HFF-Myc (cell line): ENCODE results near the gene XIAP.
"Not testable (repeated sequence)": the region's sequence is repeated elsewhere in the genome, so short reads cannot be mapped to it uniquely, and the experiment has no call there.

ENCODE experiments used
- DNase-seq: peaks from one replicate; pipeline ENCODE4 v3.0.0-alpha.2; 2011; ENCODE audit warnings: low read depth; ENCODE audit errors: extremely low read depth
- H3K4me3 ChIP-seq: replicated peaks from 2 replicates; pipeline ENCODE4 v1.5.1; 2011; ENCODE audit warnings: low read depth, mild to moderate bottlenecking, control low read depth, low read length
- CTCF ChIP-seq: IDR thresholded peaks from 2 replicates; pipeline ENCODE4 v1.5.1; 2012; ENCODE audit warnings: mild to moderate bottlenecking, low read depth, low read length, control low read depth; ENCODE audit errors: missing control alignments

Gene XIAP

GRCh38 chrX:123923211-123923610, 63.4 kb downstream of the XIAP start:
- no peak overlapping the region for H3K4me3 ChIP-seq
- TF ChIP-seq CTCF = no peak
- DNase-seq = no peak

- TF ChIP-seq CTCF = no peak
- DNase-seq = no peak
- no peak overlapping the region for H3K4me3 ChIP-seq
Observed at GRCh38 chrX:123924186-123924585, 64.3 kb downstream of the XIAP start.

- no peak for DNase-seq
- no peak for TF ChIP-seq CTCF
- no peak overlapping the region for H3K4me3 ChIP-seq
Observed at GRCh38 chrX:123927845-123928244, 68.0 kb downstream of the XIAP start.

DNA sequence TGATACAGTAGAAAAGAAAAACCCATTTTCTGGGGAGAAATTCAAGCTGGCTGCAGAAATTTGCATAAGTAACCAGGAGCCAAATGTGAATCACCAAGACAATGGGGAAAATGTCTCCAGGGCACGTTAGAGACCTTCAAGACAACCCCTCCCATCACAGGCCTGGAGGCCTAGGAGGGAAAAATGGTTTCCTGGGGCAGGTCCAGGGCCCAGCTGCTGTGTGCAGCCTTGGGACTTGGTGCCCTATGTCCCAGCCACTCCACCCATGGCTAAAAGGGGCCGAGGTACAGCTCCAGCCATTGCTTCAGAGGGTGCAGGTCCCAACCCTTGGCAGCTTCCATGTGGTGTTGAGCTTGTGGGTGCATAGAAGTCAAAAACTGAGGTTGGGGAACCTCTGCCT, 72.2 kb downstream of the XIAP start:
- DNase-seq, H3K4me3 ChIP-seq: not testable (repeated sequence)

GRCh38 chrX:123943074-123943473, 83.2 kb downstream of the XIAP start:
- no peak for DNase-seq
- TF ChIP-seq CTCF = no peak
- no peak overlapping the region for H3K4me3 ChIP-seq

- no peak for DNase-seq
- TF ChIP-seq CTCF = no peak
- no peak overlapping the region for H3K4me3 ChIP-seq
Observed at GRCh38 chrX:123943488-123943887, 83.6 kb downstream of the XIAP start.

DNA sequence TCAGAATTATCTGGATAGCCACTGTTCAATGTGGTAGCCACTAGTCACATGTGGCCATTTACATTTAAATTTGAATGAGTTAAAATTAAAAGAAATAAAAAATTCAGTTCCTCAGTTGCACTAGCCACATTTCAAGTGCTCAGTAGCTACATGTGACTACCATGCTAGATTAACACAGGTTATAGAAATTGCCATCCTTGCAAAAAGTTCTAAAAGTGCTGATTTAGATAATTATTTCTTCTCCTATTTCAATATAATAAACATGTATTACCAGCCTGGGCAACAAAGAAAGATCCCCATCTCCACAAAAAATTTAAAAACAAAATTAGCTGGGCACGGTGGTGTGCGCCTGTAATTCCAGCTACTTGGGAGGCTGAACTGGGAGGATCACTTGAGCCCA, 90.0 kb downstream of the XIAP start:
- TF ChIP-seq CTCF = no peak
- H3K4me3 ChIP-seq = no peak overlapping the region
- DNase-seq = no peak
